HG03432 (cell line): Measurements from ENCODE around the gene GADD45B.
"Not testable (repeated sequence)": the region's sequence is repeated elsewhere in the genome, so short reads cannot be mapped to it uniquely, and the experiment has no call there.

ENCODE experiments used
- ATAC-seq: cut with Tn5 transposase; IDR thresholded peaks from one replicate; pipeline ENCODE4 v1.9.1; 2021; ENCODE audit warnings: mild to moderate bottlenecking, moderate library complexity; ENCODE audit not compliant: unreplicated experiment

Gene GADD45B

DNA sequence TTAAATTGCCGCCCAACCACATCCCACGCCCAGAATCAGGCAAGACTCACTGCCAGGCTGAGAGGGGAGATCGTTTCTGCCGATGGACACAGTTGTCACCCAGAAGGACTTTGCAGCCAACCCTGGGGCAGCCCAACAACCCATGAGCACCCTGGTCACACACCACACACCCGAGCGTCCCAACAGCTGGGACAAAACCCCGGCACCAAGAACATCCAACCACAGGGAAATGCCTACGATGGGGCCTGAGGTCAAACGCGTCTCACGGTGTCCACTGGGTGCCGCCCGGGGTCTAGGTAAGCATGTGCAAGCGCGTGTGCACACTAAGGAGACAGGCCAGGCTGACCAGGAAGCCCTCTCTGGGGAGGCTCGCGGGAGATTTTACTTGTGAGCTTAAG, 32.1 kb upstream of the GADD45B start:
- no peak for ATAC-seq

DNA sequence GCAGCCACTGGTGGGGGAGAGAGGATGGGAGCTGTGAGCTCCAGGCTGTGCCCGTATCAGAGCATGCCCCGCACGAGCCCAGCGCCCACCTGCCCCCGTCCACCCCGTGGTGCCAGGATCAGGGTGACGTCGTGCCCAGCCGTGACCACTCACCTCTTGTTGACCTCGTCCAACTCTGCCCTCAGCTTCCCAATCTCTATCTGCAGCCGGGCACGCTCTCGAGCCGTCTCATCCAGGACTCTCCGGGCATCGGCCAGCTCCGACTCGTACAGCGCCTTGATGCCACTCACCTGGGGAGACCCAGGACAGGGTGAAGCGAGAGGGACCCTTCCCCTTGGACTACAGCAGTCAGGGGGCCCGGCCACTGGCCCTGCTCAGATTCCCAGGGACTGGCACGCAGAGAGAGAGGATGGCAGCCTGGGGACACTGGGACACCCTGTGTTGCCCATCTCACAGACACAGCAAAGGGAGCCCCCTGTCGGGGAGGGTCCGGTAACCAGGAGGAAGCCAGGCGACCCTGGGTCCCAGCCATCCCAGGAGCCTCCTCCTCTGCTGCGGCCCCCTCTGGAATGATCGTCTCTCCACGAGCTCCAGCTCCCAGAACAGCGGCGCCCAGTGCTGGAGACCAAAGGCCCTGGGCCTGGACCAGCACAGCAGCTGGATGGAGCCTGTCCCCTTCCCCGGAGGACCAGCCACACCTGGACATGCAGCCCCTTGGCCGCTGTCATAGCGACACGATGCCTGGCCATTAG, 31.5 kb upstream of the GADD45B start:
- no peak for ATAC-seq

DNA sequence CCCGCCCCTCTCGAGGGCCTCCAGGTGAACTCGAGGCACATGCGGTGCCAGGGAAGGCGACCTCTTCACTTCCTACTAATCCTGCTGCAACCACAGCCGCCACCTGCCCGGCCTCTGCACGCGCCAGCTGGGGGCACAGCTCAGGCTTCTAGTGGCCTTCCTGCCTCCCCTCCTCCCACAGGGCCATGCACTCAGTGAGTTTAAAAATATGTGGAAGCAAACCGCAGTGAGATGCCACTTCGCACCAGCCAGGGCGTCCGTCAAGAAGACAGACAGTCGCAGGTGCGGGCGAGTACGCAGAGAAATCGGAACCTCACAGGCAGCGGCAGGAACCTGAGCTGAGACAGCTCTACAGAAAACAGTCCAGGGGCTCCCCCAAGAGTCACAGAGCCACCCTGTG, 29.5 kb upstream of the GADD45B start:
- no peak for ATAC-seq

- ATAC-seq: no peak
These were observed 26.9 kb upstream of the GADD45B start for GRCh38 chr19:2449019-2449418.

- ATAC-seq: no peak
These were observed 24.8 kb upstream of the GADD45B start for GRCh38 chr19:2451138-2451537.

DNA sequence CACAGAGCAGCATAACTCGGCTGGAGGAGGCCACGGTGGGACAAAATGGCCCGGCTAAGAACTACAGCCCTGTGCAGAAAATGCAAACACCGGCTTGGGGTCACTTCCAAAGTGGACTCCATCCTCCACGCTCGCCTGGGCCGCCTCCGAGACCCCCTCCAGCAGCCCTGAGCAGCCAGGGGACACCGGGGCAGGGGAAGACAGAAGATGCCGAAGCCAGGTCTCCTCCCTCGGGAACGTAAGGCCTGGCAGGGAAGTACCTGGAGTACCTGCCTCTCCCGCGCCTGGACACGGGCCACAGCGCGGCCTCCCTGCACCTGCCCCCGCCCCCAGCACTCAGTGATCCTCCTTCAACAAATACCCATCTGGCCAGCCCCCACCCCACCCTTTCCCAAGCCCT, 24.2 kb upstream of the GADD45B start:
- ATAC-seq: no peak

DNA sequence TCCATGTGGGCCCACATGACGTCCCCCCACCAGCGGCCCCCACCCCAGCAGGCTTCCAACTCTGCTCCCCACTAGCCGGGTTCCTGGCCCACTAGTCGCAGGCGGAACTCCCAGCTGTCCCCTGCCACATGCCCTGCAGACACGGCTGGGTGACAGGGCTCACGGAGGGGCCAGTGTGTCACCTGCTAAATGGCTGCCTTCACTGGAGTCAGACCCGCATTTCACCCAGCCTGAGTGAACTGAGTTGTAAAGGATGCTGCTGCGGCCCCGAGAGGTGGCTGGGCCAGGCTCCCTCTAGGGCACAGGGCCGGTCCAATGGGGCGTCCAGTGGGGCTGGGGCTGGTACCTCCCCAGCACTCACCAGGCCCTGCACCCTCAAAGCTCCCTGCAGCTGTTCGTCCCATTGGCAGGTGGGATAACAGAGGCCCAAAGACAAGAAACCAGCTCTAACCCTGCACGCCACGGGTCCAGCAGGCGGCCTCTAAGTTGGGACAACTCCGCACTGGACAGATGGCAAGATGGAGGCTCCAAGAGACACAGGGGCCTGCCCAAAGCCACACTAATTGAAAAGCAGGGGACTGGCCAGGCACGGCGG, 22.4 kb upstream of the GADD45B start:
- no peak for ATAC-seq

- no peak for ATAC-seq
These were observed 21.5 kb upstream of the GADD45B start for GRCh38 chr19:2454199-2454961.

DNA sequence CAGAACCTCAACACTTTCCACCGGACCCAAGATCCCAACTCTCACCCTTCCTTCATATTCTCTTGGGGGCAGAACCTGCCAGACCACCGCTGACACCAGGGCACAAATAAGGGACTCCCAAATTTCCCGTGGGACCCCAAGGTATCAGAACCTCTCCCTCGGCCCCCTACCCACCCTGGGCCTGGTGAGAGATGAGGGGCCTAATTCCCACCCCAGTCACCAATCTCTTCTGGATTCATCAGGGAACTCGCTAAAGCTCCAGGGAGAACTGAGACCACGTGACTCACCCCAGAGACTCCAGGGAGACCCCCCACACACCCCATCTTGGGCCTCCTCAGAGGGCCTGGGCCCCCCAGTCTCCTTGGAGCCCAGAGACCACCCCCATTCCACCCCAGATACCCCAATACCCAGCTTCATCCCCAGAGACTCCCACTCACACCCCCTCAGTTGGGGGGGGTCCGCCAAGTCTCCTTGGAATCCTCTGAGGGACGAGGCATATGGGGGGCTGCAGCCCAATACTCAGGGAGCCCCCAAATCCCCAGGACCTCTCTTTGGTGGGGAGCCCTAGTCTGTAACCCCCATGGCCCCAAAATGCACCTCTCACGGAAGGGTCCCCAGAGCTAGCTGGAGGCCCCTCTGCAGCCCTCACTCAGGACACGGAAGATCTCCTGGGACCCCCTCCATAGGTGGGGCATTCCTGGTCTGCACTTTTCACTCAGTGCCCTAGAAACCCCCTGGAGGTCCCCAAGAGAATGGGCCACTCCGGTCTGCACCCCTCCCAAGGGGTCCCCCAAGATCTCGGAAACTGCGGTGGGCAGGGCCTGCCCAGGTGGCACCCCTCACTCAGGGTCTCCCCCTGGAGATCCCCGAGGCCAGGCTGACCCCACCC, 20.7 kb upstream of the GADD45B start:
- no peak for ATAC-seq

DNA sequence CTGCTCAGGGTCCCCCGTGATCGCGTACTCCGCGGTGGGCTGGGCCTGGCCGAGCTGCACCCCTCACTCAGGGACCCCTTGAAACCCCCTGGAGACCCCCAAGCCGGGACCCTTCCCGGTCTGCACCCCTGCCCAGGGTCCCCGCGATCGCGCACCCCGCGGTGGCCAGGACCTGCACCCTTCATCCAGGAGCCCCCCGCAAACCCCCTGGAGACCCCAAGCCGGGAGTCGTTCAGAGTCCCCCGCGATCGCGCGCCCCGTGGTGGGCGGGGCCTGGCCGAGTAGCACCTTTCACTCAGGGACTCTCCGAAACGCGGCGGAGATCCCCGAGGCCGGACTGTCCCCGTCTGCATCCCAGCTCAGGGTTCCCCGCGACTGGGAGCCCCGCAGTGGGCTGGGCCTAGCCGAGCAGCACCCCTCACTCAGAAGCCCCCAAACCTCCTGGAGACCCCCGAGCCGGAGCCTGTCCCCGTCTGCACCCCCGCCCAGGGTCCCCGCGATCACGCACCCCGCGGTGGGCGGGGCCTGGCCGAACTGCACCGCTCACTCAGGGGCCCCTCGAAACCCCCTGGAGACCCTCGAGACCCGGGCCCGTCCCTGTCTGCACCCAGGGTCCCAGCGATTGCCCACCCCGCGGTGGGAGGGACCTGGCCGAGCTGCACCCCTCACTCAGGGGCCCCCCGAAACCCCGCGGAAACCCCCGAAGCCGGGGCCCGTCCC, 19.9 kb upstream of the GADD45B start:
- ATAC-seq: peak; percentile 27

GRCh38 chr19:2457394-2458037, 18.4 kb upstream of the GADD45B start:
- ATAC-seq: no peak

DNA sequence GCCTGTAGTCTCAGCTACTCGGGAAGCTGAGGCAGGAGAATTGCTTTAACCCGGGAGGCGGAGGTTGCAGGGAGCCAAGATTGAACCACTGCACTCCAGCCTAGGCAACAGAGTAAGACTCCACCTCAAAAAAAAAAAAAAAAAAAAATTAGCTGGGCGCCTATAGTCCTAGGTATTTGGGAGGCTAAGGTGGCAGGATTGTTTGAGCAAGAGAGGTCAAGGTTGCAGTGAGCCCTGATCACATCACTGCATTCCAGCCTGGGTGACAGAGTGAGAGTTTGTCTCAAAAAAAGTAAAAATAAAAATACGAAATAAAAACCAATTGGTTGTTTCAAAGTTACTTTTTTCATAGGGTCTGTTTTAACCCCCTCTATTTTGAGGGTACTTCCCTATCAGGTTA, 17.9 kb upstream of the GADD45B start:
- no peak for ATAC-seq

GRCh38 chr19:2458776-2459175, 17.2 kb upstream of the GADD45B start:
- ATAC-seq: not testable (repeated sequence)

DNA sequence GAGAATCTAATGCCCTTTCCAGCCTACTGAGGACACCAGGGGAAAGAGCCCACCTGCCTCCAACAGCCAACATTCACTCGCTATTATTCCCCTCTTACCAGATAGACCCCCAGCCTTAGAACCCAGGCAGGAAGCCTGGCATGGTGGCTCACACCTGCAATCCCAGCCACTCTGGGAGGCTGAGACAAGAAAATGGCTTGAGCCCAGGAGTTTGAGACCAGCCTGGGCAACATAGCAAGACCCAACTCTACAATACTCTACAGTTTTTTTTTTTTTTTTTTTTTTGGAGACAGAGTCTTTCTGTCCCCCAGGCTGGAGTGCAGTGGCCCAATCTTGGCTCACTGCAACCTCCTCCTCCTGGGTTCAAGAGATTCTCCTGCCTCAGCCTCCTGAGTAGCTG, 15.7 kb upstream of the GADD45B start:
- ATAC-seq: no peak

GRCh38 chr19:2461751-2462634, 13.9 kb upstream of the GADD45B start:
- no peak for ATAC-seq

DNA sequence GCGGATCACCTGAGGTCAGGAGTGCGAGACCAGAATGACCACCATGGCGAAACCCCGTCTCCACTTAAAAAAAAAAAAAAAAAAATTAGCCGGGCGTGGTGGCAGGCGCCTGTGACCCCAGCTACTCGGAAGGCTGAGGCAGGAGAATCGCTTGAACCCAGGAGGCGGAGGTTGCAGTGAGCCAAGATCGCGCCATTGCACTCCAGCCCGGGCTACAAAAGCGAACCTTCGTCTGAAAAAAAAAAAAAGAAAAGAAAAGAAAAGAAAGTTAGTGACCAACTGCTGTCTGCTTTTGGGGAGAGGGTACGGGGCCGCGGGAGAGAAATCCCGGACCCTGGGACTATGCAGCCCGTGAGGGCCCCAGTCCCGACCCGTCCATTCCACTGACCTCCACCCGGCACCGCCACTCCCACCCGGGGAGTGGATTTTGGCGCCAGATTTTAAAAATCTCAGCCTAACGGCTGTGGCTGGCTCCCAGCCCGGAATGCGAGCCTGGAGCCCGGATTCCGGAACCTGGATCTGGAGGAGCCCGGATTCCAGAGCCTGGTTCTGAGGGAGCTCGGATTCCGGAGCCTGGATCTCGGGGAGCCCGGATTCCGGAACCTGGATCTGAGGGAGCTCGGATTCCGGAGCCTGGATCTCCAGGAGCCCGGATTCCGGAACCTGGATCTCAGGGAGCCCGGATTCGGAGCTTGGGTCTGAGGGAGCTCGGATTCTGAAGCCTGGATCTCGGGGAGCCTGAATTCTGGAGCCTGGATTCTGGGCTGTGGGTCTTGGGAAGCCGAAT, 13.1 kb upstream of the GADD45B start:
- ATAC-seq: no peak

GRCh38 chr19:2463694-2464093, 12.2 kb upstream of the GADD45B start:
- not testable (repeated sequence) for ATAC-seq

DNA sequence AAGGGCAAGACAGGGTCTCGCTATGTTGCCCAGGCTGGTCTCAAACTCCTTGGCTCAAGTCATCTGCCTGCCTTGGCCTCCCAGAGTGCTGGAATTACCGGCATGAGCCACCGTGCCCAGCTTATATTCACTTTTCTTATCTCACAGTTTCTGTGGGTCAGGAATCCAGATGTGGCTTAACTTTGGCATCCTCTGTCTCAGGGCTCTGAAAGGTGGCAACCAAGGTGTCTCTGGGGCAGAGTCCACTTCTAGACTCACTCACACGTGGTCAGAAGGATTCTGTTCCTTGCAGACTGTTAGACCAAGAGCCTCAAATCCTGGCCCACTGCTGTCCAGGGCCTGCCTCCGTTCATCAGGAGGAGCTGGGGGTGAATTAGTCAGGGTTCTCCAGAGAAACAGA, 11.5 kb upstream of the GADD45B start:
- no peak for ATAC-seq
